ENCODE measurements around the gene LRMDA.

LRMDA gene

DNA sequence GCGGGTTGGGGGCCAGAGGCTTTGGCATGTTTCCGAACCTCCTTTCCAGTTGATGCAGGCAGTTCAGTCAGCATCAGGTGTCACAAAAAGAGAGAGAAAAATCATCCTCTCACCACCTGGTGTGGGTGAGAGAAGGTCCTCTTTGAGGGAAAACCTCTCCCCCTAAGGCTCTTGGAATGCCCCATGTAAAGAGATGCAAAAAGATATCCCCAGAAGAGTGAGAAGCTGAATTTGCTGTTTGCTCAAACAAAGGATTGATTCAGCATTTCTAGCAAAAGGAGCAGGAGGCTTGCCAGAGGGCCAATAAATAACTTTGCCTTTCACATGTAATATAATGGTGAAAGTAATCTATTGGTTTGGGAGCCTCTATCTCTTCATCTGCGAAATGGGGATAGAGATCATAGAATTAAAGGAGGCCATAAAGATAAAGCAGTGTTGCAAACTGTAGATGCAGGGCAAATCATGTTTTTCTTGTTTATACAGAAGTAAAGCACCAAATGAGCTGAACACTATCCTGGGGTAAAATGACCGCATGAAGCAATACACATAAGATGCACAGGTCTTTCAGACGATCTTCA, 425.9 kb downstream of the LRMDA start:
- no peak for DNase-seq

DNA sequence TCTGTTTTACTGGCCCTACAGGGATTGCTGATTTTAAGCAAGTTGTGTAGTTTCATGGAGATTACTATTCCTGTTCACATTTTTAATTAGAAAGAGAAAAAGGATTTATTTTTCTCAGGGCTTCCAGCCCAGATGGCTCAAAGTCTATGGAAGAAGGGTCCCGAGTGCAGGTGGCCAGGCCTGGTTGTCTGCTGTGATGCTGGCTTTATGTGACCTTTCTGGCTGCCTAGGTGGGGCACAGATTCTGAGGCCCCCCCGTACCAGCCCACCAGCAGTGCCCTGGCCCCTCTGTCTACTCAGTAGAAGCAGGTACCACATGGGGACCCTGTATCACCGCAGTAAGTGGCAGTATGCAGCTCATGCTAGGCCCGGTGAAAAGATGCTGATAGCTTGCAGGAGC, 426.5 kb downstream of the LRMDA start:
- DNase-seq, result no peak

DNA sequence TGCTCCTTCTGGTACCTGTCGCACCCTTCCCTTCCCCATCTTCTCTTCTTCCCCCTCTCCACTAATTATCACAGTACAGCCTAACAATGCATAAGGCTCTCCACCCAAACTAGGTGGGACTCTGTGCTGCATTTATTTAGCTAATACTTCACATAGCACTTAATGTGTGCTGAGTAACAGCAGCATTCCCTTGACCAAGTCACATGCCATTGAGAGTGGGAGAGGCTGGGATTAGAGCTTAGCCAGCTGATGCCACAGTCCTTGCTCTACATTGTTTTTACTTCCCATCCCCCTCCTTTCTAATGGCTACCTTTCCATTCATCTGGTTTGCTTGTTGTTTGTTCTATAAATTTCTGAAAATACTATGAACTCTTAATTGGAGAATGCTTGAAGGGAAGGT, 426.9 kb downstream of the LRMDA start:
- DNase-seq, result no peak

DNA sequence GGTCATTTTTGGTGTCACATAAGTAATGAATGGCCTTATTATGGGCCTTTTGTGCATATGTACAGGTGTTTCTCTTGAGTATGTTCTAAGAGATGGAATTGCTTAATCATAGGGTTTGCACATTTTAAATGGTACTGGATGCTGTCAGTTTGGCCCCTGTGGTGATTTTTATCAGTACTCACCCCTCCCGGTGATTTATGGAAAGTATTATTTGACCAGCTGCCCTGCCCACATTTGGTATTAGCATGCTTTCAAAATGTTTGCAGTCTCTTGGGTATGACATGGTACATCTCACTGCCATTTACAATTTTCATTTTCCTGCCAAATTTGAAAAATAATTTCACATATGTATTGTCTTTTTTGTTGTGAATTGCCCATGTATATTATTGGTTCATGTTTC, 427.7 kb downstream of the LRMDA start:
- DNase-seq, result no peak

DNA sequence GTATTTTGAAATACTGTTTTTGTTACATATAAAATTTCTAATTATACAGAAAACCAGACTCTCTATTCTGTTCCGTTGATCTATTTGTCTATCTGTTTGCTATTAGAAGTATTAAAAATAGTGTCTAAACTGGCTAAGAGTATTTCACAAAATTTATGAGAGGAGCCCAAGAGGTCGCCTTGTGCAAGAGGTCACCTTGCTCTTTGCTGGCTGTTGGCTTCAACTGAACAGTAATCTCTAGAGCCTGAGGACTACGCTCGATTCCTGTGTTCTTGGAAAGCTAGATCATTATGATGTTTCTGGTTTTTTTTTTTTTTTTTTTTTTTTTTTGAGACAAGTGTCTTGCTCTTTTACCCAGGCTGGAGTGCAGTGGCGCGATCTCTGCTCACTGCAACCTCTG, 428.6 kb downstream of the LRMDA start:
- DNase-seq, result no peak

DNA sequence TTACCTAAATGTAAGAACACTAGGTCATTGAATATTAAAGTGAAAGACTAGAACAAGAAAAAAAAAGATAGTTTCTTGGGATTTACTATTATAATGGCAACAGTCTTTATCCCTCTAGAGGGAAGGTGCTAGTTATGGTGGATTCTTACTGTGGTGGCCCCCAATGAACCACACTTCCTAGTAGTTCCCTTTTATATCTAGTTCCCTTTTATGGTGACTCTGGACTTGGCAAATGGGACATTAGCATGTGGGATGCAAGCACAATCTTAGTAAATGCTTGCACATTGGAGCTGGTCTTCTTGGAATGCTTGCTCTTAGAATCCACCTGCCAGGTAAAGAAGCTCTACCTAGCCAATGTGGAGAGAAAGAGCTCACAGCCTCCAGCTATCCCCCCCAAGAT, 430.2 kb downstream of the LRMDA start:
- DNase-seq, result no peak

DNA sequence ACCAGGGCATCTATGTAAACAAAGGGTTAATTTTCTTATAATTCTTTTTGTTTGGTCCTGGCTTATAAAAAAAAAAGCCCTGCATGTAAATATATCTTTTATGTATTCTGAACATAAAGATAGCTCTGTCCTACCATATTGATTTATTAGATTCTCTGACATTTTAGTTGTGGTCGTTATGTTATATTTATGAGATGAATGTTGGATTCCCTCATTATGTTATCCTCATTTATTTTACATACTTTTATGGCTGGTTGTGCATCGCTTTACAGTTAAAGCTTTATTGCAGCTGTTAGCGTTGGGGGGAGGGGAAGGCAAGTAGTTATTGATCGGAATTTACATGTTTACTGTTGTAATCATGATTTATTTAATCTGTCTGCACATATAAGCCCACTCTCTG, 431.5 kb downstream of the LRMDA start:
- no peak for DNase-seq

DNA sequence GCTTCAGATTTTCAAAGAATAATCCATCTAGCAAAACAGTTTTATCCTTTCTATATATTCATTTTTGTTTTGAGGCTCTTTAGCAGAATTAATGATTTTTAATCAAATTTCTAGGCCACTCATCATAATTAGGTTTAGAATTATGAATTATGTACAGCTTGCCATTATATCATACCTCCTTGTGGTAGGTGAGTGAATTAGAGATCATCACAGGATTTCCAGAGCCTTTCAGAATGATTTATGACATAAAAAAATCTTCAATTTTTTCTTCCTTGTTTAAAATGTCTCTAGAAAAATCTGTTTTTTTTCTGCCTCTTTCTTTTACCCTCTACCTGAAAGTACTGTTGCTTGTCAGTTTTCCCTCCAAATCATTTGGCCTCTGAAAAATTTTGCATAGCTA, 433.3 kb downstream of the LRMDA start:
- DNase-seq, result no peak

DNA sequence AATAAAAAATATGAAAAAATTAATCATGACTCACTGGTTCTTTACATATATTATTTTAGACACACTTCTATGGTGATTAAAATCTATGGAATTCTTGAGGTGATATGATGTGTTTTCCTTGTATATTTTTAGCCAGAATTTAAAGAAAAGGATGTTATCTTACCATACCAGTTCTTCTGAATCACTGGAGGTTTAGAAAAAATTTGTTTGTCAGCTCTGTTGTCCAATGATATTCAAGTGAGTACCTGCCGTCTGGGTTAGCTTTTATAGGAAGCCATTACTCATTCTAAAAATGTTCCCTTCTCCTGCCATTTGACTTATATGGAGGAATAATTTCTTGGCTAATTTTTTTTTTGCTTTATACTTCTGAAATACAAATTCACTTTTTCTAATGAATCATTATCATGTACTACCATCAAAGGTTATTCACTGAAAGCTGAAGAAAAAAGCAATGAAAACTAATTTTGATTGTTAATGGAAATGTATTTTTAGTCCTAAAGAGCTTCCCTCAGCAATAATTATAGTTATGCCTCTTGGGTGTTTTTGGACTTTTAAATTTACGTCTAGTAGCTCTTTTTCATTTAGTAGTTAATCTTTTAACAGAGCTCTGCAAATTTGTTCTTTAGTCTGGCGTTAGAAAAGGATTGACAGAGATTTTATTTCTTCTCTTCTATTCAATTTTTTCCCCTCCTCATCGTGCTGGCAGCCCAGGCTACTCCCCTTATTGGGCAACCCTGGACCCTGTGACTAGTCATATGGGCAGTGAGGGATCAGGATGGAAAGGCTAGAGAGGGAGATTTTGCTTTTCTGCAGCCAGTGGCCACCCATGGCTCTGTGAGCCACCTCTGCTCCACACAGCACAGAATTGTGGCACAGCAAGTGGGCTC, 434.2 kb downstream of the LRMDA start:
- DNase-seq, result no peak

DNA sequence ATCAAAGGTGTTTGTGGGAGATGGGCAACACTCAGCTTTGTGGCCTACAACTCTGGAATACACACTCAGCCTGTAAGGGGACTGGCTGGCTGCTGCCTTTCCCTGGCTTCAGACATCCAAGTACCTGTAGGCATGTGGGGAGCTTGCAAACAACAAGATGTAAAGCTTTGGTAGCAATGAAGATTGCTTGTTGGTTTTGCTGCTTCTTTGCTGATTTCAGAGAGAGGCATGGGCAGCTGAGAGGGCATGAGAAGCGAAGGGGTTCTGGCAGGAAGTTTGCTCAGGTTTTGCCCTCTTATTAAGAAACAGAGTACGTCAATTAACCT, 434.8 kb downstream of the LRMDA start:
- no peak for DNase-seq

DNA sequence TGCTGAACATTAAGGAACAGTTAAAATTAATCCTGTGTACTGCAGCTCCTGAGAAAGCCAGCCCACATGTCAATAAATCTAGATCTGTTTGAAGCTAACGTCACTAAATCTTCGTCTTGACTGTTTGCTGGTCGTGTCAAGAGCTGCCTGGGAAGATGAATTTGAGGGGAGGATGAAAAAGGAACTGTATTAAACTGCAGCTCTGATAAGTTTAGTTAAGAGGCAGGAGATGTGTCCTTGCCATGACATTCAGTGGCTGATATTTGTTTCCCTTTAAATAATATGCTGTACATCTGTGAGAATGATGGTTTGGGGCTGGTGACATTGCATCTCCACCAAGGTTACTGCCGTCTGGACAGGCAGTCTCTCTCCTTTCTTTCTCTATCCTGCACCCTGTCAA, 435.3 kb downstream of the LRMDA start:
- no peak for DNase-seq

DNA sequence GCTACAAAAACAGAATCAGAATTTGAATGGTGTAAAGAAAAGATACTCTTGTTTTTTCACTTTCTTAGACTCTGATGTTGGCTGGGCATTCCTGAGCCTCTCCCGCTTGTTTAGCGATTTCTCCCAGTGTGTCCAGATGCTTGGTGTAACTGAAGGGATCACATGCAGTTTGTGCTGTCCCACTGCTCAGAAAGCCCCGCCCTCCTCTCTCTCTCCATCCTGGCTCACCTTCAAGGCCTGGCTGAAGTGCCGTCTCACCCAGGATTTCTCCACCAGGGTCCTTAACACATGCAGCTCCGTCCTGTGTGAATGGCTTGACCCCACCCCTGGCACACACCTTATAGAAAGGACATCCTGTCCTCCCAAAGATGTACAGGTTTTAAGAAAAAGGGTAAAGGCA, 437.1 kb downstream of the LRMDA start:
- DNase-seq, result no peak

DNA sequence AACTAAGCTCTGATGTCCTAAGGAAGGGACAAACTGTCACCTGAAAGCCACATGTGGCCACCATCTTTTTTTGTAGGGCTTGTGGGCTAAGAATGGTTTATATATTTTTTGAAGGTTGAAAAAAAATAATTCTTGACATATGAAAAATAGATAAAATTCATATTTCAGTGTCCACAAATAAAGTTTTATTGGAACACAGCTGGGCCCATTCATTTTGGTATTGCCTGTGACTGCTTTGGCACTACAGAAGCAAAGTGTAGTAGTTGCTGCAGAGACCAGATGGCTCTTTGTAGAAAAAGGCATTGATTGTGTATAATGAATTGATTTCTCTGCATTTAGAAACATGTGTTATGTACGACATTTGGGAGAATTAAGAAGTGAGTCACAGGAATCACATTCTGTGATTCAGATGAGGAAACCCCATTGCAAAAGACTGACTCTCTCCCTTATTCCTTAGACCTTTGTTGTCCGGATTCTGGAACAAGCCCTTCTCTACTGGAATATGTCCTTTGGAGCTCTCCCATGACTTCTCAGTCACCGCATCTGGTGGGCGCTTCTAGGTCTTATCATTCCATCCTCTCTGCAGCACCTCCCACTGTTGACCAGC, 438.7 kb downstream of the LRMDA start:
- DNase-seq, result no peak

DNA sequence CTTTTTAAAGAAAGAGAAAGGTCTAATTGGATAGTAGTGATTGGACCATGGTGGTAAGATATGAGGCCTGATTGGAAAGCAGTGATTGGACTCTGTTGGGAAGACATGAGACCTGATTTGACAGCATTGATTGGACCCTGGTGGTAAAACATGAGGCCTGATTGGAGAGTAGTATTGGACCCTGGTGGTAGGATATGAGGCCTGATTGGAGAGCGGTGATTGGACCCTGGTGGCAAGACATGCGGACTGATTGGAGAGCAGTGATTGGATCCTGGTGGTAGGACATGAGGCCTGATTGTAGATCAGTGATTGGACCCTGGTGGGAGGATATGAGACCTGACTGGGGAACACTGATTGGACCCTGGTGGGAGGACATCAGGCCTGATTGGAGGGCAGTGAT, 444.3 kb downstream of the LRMDA start:
- DNase-seq, result no peak

DNA sequence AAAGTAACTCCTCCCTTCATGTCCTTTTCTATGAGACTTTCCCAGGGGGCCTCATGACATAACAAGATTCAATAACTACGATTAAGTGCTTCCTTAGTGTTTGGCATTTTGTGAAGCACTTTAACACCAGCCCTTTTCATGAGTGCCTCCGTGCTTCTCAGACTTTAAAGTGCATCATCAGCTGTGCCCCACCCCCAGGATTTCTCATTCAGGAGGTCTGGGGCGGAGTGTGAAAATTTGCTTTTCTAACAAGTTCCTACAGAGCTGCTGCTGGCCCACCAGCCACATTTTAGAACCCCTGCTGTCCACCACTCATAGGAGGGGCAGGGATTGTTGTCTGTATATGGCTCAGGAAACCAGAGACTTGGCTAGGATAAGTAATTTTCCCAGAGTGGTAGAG, 445.3 kb downstream of the LRMDA start:
- DNase-seq, result no peak

DNA sequence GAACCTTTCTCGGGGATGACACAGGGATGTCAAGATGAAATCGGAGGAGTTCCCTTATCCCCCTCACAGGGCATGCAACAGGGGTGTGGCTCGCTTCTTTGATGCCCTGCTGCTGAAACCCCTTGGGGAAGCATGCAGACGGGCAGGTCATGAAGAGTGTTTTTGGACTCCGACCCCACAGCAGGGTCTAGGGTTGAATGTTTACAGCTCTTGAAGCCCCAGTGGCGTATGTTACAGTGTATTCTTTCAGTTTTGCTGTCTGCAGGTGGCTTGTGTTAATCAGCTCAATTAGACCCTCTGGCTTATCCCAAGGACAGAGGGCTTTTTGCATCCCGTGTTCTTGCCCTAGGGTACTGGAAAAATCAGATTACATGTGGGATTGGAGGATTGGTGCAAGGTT, 446.5 kb downstream of the LRMDA start:
- DNase-seq, result no peak

DNA sequence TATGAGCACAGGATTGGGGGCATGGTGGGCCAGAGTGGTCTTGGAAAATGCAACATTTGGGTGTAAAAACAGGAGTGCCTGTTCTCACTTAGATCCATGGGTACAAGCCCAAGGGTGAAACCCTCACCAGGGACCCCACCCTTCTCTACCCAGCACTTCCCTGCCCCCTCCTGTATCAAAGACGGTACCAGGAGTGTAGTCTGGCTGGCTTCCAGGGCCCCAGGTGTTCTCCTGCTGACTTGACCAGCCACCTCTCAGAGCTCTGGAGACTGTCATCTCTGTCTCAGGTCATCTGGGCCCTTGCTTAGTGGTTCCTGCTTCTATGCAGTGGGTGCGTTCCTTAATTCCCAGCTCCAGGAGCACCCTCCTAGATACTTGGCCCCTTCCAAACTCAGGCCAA, 447.2 kb downstream of the LRMDA start:
- DNase-seq, result no peak

DNA sequence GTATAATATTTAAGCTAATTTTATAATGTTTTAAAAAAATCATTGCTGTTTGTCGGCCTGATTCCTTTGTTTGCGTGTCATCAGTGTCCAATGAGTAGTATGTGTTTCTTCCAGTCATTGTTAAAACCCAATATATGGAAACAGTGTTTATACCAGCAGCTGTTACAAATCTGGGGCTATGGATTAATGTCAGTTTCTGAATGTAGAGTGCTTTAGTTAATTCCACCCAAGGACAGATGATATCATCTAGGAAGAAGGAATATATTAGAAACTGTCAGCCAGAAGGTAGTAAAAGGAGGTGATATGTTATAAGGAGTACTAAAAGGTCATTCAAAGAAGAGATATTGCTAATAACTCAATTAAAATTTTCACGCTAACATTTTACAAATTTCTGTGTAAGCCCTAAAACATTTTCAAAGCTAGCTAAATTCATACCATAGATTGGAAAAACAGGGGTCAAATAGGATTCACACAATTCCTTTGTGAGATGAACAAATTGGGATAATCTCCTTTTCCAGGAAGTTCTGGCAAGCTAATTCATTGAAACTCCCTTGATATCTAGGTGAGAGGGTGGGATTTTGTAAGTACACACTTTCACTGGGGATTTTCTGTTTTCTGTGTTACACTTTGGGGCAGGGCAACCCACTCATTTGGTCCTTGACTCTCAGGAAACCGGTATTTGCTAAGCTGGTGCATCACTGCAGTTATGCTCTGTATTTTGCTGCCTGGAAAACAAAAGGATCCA, 448.8 kb downstream of the LRMDA start:
- DNase-seq, result no peak

DNA sequence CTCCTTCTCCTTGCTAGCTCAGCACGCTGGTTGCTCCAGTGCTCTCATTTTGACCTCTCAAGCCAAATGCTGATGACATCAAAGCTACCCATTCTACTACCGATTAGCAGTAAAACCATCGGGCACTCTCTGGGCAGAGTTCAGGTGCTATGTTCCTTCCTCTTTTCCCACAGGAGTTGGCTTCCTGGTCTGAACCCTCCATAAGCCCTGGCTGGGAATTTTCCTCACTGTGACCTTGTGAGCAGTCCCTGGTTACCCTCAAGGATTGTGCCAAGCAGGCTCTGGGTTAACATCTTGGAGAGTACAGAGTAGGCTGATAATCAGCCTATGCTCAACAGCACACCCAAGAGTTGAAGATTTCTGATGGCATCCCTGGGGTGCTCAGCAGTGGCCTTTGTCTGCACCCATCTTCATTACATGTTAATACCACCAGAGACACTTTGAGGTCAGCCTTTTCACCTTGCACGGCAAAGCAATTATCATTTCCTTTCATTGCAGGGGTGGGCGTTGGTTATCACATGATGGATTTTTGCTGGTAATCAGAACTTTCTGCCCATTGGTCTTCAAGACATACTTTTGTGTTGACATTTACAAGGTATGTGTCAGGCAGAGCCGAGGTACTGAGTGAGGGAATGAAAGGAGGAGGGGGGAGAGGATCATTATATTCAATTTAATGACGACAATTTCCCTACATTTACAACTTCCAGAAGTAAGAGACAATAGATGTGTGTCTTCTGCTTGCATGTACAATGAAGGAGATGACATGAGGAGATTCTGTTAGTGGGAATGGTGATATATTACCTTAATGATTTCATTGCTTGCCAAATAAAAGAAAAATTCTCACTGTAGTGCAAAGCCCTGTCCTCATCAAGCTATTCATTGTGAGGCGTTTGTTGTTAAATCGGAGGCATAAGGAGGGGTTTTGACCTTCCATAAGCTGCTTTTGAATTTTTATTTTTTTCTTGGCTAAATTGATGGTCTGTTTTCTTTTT, 452.0 kb downstream of the LRMDA start:
- DNase-seq, result no peak

DNA sequence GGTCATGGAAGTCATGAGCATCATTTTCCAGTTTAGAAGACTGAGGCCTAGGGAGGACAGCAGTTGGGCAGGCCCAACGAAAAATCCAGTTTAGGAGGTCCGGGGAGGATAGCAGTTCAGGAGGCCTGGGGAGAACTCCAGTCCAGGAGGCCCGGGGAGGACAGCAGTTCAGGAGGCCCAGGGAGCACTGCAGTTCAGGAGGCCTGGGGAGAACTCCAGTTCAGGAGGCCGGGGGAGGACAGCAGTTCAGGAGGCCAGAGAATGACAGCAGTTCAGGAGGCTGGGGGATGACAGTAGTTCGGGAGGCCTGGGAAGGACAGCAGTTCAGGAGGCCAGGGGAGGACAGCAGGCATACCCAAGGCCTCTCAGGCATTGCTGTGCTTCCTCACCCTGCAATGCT, 453.4 kb downstream of the LRMDA start:
- no peak for DNase-seq

DNA sequence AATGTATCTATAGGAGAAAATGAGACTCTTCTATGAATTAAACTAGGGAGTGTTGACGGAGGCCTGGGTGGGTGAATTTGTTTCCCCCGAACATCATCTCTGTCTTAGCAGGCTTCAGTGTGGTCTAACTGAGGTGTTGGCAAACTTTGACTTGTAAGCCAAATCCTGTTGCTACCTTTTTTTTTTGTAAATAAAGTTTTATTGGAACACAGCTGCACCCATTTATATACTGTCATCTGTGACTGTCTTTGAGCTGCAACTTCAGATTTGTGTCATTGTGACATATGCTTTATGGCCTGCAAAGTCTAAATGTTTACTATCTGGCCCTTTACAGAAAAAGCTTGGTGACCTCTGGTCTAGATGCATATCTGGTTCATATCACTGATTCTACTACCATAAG, 455.9 kb downstream of the LRMDA start:
- no peak for DNase-seq

DNA sequence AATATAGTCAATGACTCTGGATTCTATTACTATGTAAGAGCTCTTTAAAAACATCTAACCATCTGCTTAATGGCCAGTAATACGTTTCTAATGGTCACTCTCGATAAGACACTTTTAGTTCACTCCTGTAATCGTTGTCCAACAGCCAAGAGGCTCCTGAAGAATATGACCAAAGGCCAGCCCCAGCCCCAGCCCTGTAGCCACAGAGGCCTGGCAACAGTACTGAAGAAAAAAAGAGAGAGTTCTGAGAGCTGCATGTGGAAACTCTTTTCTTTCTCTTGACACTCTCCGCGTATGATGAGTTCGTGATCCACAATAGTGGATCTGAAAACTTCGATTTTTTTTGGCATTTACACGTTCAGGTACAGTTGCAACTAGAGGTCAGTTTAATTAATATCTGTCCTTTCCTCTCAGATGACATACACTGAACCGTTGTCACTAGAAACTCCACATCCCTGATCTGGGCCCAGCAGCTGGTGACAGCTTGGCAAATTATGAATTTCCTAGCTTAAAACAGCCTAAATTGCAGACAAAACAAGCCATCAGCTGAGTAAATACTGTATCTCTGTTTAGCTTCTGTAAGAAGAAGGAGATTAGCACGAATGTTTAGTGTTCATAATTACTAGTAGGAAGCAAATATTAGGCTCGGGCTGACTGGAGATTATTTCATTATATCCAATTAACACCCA, 456.7 kb downstream of the LRMDA start:
- no peak for DNase-seq
